Measurements from ENCODE around the gene TBL2.
"Not testable (repeated sequence)": the region's sequence is repeated elsewhere in the genome, so short reads cannot be mapped to it uniquely, and the experiment has no call there.

TBL2 gene

GRCh38 chr7:73530800-73531199 is 47.6 kb downstream of the TBL2 start:
- no peak for DNase-seq

DNA sequence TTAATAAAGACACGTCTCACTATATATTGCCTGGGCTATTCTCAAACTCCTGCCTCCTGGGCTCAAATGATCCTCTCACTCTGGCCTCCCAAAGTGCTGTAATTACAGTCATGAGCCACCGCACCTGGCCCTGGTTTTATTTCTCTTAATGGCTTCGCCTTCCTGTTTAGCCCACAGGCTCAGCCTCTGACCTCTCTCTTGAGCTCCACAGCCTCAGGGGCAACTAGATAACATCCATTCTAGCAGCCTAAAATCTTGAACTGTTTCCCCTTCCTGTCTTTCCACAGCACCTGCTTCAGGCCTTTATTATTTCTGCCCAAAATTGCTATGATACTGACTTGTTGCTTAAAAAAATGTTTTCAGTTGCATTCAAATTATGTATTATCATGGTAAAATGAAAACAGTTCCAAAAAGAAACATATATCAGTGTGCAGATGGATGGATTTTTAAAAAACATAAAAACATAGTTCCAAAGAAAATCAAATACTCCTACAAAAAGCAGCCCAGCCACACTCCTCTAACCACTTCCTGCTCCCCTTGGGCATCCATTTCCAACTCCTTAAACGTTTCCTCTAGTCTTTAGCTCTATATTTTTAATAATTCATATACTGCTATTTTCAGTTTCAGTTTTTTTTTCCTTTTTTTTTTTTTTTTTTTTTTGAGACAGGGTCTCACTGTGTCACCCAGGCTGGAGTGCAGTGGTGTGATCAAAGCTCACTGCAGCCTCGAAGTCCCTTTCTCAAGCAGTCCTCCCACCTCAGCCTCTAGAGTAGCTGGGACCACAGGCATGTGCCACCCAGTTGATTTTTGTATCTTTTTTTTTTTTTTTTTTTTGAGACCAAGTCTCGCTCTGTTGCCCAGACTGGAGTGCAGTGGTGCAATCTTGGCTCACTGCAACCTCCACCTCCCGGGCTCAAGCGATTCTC is 51.2 kb downstream of the TBL2 start:
- DNase-seq: no peak

DNA sequence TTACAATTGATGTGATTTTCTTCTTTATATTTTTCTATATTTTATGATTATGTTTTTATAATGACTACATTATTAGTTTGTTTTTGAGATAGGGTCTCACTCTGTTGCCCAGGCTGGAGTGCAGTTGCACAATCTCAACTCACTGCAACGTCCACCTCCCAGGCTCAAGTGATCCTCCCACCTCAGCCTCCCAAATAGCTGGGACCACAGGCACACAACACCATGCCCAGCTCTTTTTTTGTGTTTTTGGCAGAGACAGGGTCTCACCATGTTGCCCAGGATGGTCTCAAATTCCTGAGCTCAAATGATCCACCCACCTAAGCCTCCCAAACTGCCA is 52.3 kb downstream of the TBL2 start:
- DNase-seq: not testable (repeated sequence)

- peak; percentile 91 for DNase-seq
These were observed 56.1 kb downstream of the TBL2 start, which contains the start of gene BAZ1B for GRCh38 chr7:73522105-73522872. TSS of gene BAZ1B (minus strand) at chr7:73522293. CDS start at chr7:73521933, 360 bp downstream.

- no peak for DNase-seq
These were observed 56.7 kb downstream of the TBL2 start for GRCh38 chr7:73521636-73522104.

- DNase-seq: no peak
These were observed 57.4 kb downstream of the TBL2 start for GRCh38 chr7:73520673-73521635.

- DNase-seq: no peak
These were observed 58.3 kb downstream of the TBL2 start for GRCh38 chr7:73519867-73520672.

- DNase-seq: no peak
These were observed 59.9 kb downstream of the TBL2 start for GRCh38 chr7:73518470-73518869.

Data from NCI-H187 treated with DMSO at 0.1 percent for 48 hours (cell line).